Stimulated activated CD4-positive, alpha-beta T cell treated with anti-CD3 and anti-CD28 coated beads, Interleukin-15, amount 100 ng/mL, for 24 hours (primary cell): ENCODE data around the gene MASTL.

Experiments
- DNase-seq: peaks from one replicate; pipeline ENCODE4 v3.0.0-alpha.2; 2020

MASTL gene

GRCh38 chr10:27225642-27226257 is 70.6 kb downstream of the MASTL start:
- no peak for DNase-seq

- no peak for DNase-seq
Measured at GRCh38 chr10:27230022-27230421, 74.9 kb downstream of the MASTL start.

GRCh38 chr10:27235706-27236105 is 80.6 kb downstream of the MASTL start:
- DNase-seq: no peak
